HFFc6 (cell line): ENCODE measurements around the gene NAPG. TPM values are rescaled to one million over a fixed set of nuclear protein-coding genes. Genes with fewer than 3 reads are reported as not detected.
A peak's percentile ranks its signal among the peaks of the same experiment; 100 is the strongest.

Experiments
- DNase-seq: peaks from one replicate; pipeline ENCODE4 v3.0.0-alpha.2; 2018
- H3K27ac Mint-ChIP-seq: 2 replicates; pipeline ENCODE4 v1.8.0; 2020; ENCODE audit warnings: mild to moderate bottlenecking, mixed read lengths
- H3K27me3 Mint-ChIP-seq: 2 replicates; pipeline ENCODE4 v1.8.0; 2021; ENCODE audit warnings: mild to moderate bottlenecking, moderate library complexity, mixed read lengths; ENCODE audit not compliant: insufficient read depth
- H3K36me3 Mint-ChIP-seq: 2 replicates; pipeline ENCODE4 v1.8.0; 2021; ENCODE audit warnings: low read depth, mixed read lengths
- H3K4me1 Mint-ChIP-seq: 2 replicates; pipeline ENCODE4 v1.8.0; 2020; ENCODE audit warnings: low read depth, mixed read lengths
- H3K4me3 Mint-ChIP-seq: 2 replicates; pipeline ENCODE4 v1.8.0; 2020; ENCODE audit warnings: mild to moderate bottlenecking, moderate library complexity, mixed read lengths
- H3K9me3 Mint-ChIP-seq: 2 replicates; pipeline ENCODE4 v1.8.0; 2020; ENCODE audit warnings: mild to moderate bottlenecking, mixed read lengths
- total RNA-seq, 6 experiments: library from RNA; stranded (reverse); fragmentation: NEBNext Ultra II Directional; extraction: Animal tissue kit (Norgen Biotek cat#: 25700); gene quantifications; 2 replicates in 1 of 6; 3 replicates in 5 of 6; pipeline ENCODE4 v1.2.3, GENCODE V29; 2021
- TF ChIP-seq, protein P1 (sequence below): fragments of 200-600 bp; sonication (generic); IDR thresholded peaks from 2 replicates; pipeline ENCODE4 v1.5.0; 2021; ENCODE audit warnings: antibody characterized with exemption, mild to moderate bottlenecking

NAPG gene
- total RNA-seq, 6 experiments from 2014 or later: 35.1 to 40.2 (median 37.9) TPM

DNA sequence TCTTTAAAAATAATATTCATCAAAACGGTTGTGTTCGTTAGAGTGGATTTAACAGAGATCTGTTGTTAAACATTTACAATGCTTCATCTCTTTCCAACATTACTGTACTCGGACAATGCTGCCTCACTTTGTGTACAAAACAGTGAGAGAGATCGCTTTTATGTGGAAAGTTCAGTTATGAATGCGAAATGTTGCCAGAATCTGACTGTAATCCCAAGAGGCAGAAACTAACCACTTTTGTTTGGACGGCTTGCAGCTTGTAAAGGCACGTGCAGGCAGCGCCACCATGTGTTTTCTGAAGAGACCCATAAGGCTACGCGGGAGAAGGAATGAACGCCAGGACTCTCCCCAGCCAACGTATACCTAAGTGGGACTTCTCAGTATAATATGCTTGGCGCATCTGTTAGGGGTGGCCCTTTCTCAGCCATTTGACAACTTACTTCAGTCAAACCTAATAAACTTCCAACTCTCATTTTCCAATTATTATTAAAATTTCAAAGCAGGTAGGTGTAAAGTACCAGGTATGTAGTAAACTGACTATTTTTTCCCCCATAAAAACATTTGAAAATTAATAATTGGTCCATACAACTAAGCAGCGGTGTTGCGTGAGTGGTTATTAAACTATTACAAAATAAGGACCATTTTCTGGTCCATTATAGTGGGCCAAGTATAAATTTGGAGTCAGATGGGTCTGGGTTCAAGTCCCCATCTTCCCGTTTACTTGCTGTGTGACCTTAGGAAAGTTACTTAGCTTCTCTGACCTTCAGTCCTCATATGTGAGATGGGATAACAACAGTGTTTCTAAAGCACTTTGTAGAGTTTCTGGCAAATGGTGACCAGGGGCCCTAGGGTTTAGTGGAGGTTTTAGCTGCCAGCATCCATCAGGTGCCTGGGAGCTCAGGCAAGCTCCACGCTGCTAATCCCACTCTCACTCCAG, 5.6 kb upstream of the NAPG start:
- TF ChIP-seq, protein P1, sequence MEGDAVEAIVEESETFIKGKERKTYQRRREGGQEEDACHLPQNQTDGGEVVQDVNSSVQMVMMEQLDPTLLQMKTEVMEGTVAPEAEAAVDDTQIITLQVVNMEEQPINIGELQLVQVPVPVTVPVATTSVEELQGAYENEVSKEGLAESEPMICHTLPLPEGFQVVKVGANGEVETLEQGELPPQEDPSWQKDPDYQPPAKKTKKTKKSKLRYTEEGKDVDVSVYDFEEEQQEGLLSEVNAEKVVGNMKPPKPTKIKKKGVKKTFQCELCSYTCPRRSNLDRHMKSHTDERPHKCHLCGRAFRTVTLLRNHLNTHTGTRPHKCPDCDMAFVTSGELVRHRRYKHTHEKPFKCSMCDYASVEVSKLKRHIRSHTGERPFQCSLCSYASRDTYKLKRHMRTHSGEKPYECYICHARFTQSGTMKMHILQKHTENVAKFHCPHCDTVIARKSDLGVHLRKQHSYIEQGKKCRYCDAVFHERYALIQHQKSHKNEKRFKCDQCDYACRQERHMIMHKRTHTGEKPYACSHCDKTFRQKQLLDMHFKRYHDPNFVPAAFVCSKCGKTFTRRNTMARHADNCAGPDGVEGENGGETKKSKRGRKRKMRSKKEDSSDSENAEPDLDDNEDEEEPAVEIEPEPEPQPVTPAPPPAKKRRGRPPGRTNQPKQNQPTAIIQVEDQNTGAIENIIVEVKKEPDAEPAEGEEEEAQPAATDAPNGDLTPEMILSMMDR: peak; percentile 87
- peak; percentile 90 for DNase-seq
- Mint-ChIP-seq H3K9me3 (peaks cover 5% of the 10 kb centered on the region; the same call in 1 of the 2 replicates), H3K36me3 (peaks cover 5% of the 10 kb centered on the region), H3K27ac (peak overlapping the region; percentile 69), H3K4me1 (peaks cover 41% of the 10 kb centered on the region), H3K4me3 (peak overlapping the region; percentile 77), H3K27me3 (peaks cover 8% of the 10 kb centered on the region)

DNA sequence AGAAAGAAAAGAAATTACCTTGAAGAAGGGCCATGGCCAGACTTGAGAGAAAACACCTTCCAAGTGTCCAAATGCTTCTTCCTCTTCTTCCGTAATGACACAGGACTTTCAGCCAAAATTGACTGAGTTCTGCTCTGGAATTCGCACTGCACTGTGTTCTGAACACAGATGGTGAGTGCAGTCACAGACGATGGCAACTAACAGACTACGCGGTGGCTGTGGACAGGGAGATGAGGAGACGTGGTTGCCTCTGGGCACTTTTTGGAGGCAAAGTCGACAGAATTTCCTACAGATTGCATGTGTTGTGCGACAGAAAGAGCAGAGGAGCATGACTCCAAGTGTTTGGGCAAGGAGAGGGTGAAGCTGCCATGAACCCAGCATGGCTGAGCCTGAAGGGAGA, 4.3 kb upstream of the NAPG start:
- TF ChIP-seq, protein P1: no peak
- H3K4me1 Mint-ChIP-seq: peaks cover 45% of the 10 kb centered on the region
- no peak overlapping the region for H3K4me3 Mint-ChIP-seq
- peaks cover 5% of the 10 kb centered on the region for H3K36me3 Mint-ChIP-seq
- DNase-seq: no peak
- H3K27ac Mint-ChIP-seq: no peak overlapping the region
- peaks cover 5% of the 10 kb centered on the region; the same call in 1 of the 2 replicates for H3K9me3 Mint-ChIP-seq
- H3K27me3 Mint-ChIP-seq: peaks cover 8% of the 10 kb centered on the region

DNA sequence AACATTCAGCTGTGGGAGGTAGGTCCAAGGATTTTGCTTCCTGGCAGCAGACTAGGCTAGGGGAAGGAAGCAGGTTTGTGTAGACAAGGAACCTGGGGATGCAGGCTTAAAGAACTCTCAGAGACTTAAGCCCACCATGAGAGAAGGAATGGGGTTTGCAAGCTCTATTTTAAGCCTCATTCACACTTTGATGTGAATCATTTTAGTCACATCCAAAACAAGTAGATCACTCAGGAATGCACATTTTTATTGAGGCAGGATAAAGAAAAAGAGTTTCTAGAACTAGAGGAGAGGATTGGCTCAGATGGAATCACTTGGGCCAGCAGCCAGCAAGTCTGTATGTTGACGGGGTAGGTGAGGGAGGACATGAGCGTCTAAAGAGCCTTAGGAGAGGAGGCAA, 3.3 kb upstream of the NAPG start:
- Mint-ChIP-seq H3K36me3 (peaks cover 6% of the 10 kb centered on the region), H3K4me3 (no peak overlapping the region), H3K27me3 (peaks cover 5% of the 10 kb centered on the region), H3K4me1 (peaks cover 53% of the 10 kb centered on the region), H3K9me3 (peaks cover under 1% of the 10 kb centered on the region; the same call in 1 of the 2 replicates), H3K27ac (no peak overlapping the region)
- no peak for DNase-seq
- TF ChIP-seq, protein P1: no peak

DNA sequence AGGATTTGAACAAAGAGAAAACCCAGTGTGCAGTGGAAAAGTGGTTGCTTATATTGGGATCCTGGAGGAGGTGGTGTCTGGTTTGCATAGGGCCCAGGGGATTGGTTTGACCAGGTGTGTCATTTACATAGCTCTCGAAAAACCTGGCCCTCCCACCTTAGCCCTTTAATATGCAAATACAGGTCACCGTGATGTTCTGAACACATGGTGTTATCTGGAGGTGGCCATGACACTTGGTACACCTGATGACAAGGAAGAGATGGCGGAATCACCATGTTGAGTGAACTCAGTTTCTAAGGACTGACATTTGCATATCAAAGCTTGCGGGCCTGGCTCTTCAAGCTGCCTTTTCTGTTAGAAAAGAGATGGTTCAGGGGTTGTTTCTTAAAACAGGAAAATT, 2.3 kb upstream of the NAPG start:
- DNase-seq: no peak
- Mint-ChIP-seq H3K4me1 (peaks cover 59% of the 10 kb centered on the region), H3K4me3 (no peak overlapping the region), H3K9me3 (no peaks in the 10 kb centered on the region), H3K27ac (no peak overlapping the region), H3K36me3 (peaks cover 5% of the 10 kb centered on the region; the same call in 1 of the 2 replicates), H3K27me3 (peaks cover 4% of the 10 kb centered on the region)
- TF ChIP-seq, protein P1: no peak

DNA sequence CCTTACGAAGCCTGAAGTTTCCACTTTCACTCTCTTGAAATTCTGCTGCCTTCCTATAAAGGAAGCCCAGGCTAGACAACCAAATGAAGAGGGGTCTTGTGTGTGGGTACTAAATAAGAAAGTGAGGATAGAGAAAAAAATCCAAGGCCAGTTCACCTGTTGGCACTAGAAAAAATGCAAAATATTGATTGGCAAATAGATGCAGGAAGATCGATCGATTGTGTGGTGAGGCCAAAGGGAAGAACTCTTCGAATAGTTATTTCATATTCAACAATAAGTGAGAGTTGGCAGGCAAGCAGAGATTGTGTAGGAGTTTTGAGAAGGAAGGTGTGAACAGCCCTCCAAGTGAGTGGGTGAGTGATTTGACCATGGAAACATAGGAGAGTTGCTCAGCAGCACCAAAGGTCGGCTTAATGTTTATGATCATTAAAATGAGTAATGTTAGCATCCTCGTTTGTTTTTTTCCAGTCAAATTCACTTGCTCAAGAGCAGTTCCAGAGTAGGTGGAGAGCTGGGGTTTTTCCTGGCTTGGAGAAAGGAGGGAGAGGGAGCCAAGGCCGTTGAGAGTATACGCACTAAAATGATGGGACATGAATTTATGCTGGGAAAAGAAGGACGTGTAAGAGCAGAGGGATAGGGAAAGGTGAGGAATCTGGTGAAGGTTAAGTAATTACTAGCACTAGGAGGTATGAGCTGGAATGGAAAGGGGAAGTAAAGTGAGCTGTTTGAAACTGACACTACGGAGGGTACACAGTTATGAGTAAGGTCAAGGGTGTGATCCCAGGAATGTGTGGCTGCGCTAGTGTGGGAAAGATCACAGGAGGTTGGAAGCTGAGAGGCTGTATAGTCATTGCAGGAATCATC, 1.1 kb upstream of the NAPG start:
- H3K27ac Mint-ChIP-seq: peak overlapping the region; percentile 99
- H3K9me3 Mint-ChIP-seq: no peaks in the 10 kb centered on the region
- peaks cover 5% of the 10 kb centered on the region; the same call in 1 of the 2 replicates for H3K36me3 Mint-ChIP-seq
- H3K27me3 Mint-ChIP-seq: peaks cover 4% of the 10 kb centered on the region
- TF ChIP-seq, protein P1: no peak
- H3K4me3 Mint-ChIP-seq: peak overlapping the region; percentile 97
- peaks cover 58% of the 10 kb centered on the region for H3K4me1 Mint-ChIP-seq
- no peak for DNase-seq
